ENCODE measurements around the gene LSS. TPM values are rescaled to one million over a fixed set of nuclear protein-coding genes. Genes with fewer than 3 reads are reported as not detected.

LSS gene
- total RNA-seq, 1 donor from 2014 or later, result 108 TPM

DNA sequence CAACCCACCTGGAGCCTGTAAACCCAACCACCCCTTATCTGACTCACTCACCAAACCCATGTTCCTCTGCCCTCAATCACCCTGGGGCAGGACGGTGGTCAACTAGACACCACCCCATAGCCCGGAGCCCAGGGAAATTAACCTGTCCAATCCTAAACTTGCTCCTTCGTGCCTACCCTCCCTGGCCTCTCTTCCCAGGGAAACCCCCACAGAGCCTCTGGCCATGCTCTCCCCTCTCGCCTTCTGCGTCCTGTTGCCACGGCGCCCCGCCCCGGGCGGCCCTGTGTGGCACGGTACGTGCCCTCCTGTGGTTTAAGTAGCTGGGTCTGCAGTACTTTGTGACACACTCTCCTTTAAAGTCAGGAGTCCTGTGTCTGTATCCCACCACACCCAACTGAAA lies 69.2 kb downstream of the LSS start:
- DNase-seq, result peak; percentile 39
- H3K9me3 ChIP-seq, result no peaks in the 10 kb centered on the region

DNA sequence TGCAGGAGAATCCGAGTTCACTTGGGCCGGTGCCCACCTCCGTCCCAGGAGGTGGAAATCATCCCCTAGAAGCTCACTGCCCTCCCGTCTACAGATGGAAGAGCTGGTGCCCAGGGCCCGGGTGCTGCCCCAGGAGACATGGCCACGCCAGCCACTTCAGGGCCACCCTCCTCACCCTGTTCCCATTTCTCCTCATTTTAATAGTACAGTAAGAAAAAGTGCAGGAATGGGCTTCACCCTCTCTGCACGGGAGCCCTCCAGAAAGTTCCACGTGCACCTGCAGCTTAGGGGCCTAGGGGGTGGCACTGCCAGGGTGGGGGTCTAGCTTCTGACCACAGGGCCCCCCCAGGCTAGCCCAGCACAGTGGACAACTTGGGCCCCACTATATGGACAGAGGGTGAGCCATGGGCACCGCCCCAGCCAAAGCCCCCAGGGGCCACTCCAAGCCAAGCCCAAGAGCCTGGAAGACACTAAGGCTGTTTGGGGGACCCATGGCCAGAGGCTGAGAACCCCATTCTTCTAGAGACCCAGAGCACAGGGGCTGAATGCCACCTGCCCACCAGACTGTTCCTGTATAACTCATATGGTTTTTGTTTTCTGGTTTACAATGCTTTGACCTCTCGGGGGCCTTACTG lies 69.8 kb downstream of the LSS start:
- H3K4me1 ChIP-seq, result peaks cover under 1% of the 10 kb centered on the region
- no peaks in the 10 kb centered on the region for H3K9me3 ChIP-seq
- TF ChIP-seq, protein P1, sequence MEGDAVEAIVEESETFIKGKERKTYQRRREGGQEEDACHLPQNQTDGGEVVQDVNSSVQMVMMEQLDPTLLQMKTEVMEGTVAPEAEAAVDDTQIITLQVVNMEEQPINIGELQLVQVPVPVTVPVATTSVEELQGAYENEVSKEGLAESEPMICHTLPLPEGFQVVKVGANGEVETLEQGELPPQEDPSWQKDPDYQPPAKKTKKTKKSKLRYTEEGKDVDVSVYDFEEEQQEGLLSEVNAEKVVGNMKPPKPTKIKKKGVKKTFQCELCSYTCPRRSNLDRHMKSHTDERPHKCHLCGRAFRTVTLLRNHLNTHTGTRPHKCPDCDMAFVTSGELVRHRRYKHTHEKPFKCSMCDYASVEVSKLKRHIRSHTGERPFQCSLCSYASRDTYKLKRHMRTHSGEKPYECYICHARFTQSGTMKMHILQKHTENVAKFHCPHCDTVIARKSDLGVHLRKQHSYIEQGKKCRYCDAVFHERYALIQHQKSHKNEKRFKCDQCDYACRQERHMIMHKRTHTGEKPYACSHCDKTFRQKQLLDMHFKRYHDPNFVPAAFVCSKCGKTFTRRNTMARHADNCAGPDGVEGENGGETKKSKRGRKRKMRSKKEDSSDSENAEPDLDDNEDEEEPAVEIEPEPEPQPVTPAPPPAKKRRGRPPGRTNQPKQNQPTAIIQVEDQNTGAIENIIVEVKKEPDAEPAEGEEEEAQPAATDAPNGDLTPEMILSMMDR (IDR thresholded peaks at IDR 0.05), result no peak
- ATAC-seq (no peak), DNase-seq (peak; percentile 52)
- no peak overlapping the region for H3K27ac ChIP-seq
- H3K4me3 ChIP-seq, result no peak overlapping the region
- H3K36me3 ChIP-seq, result no peaks in the 10 kb centered on the region
- intact Hi-C loops (cut with DNase I), result no loop called here
- H3K27me3 ChIP-seq, result no peaks in the 10 kb centered on the region

More for the DNA sequence above, 69.2 kb downstream of the LSS start:
- H3K4me1 ChIP-seq, result no peaks in the 10 kb centered on the region
- no peak overlapping the region for H3K4me3 ChIP-seq
- no peaks in the 10 kb centered on the region for H3K27me3 ChIP-seq
- no peak overlapping the region for H3K27ac ChIP-seq
- TF ChIP-seq, protein P1 (IDR thresholded peaks at IDR 0.05), result no peak
- ATAC-seq, result no peak
- intact Hi-C loops (cut with DNase I), result no loop called here
- H3K36me3 ChIP-seq, result no peaks in the 10 kb centered on the region

DNA sequence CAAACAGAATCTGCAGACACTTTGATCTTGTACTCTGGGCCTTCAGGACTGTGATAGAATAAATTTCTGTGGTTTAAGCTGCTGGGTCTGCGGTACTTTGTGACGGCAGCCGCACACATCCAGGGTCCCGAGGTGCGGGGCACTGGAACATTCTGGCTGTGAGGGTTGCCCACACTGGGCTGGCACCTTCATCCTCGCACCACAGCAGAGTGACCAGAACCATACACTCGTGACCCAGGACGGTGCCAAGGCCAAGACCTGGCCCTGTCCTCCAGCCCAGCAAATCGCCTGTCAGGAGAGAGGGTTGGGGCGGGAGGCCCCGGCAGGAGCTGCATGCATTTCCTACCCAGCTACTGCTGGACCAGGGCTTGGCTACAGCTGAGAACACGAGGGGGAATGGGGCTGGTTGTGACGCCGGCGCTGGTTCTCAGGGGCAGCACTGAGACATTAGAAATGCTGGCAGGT lies 70.6 kb downstream of the LSS start:
- Histone ChIP-seq H3K27me3 (no peaks in the 10 kb centered on the region), H3K27ac (no peak overlapping the region), H3K36me3 (no peaks in the 10 kb centered on the region), H3K9me3 (no peaks in the 10 kb centered on the region), H3K4me1 (peaks cover 8% of the 10 kb centered on the region), H3K4me3 (no peak overlapping the region)
- ATAC-seq, result no peak
- peak; percentile 53 for DNase-seq
- intact Hi-C loops (cut with DNase I), result no loop called here
- TF ChIP-seq, protein P1 (IDR thresholded peaks at IDR 0.05), result no peak

DNA sequence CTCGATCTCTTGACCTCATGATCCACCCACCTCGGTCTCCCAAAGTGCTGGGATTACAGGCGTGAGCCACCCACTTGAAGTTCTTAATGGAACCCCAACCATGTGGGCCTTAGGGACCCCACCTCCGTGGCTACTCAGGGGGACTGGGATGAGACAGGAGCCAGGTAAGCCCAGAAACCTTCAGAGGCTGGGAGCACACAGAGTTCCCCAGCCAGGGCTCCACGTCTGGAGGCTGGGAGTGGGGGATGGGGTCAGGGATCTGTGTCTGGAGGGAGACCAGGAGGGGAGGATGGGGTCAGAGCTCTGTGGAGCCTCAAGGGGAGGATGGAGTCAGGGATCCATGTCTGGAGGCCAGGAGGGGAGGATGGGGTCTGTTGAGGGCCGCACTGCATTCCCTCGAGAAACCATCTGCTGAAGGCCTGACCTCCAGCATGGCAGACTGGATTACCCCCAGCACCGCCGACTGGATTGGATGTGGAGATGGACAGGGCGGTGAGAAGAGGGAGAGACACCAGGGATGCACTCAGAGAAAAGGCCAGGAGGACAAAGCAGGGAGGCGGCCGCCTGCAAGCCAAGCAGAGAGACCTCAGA lies 71.1 kb downstream of the LSS start:
- H3K27me3 ChIP-seq, result no peaks in the 10 kb centered on the region
- ATAC-seq, result no peak
- H3K9me3 ChIP-seq, result no peaks in the 10 kb centered on the region
- no peaks in the 10 kb centered on the region for H3K36me3 ChIP-seq
- no peak overlapping the region for H3K4me3 ChIP-seq
- TF ChIP-seq, protein P1 (IDR thresholded peaks at IDR 0.05), result no peak
- DNase-seq, result peak; percentile 32
- H3K4me1 ChIP-seq, result peaks cover 10% of the 10 kb centered on the region
- no peak overlapping the region for H3K27ac ChIP-seq
- intact Hi-C loops (cut with DNase I), result no loop called here

DNA sequence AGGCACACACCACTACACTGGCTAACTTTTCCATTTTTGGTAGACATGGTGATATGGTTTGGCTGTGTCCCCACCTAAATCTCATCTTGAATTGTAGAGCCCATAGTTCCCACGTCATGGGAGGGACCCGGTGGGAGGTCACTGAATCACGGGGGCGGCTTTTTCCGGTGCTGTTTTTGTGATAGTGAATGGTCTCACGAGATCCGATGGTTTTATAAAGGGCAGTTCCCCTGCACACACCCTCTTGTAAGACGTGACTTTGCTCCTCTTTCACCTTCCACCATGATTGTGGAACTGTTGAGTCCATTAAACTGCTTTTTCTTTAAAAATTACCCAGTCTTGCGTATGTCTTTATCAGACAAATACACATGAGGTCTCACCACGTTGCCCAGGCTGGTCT lies 71.9 kb downstream of the LSS start:
- Histone ChIP-seq H3K27me3 (no peaks in the 10 kb centered on the region), H3K36me3 (no peaks in the 10 kb centered on the region), H3K9me3 (no peaks in the 10 kb centered on the region), H3K27ac (no peak overlapping the region), H3K4me3 (no peak overlapping the region), H3K4me1 (peaks cover 10% of the 10 kb centered on the region)
- DNase-seq, result no peak
- intact Hi-C loops (cut with DNase I), result no loop called here
- TF ChIP-seq, protein P1 (IDR thresholded peaks at IDR 0.05), result no peak
- ATAC-seq, result no peak

Measured in upper lobe of right lung (tissue), 1 donor.